Spleen (tissue), 11 donors: ENCODE results near the gene FAM117B. TPM values are rescaled to one million over a fixed set of nuclear protein-coding genes. Genes with fewer than 3 reads are reported as not detected.
"Not testable (repeated sequence)": the region's sequence is repeated elsewhere in the genome, so short reads cannot be mapped to it uniquely, and the experiment has no call there.

Experiments used
- DNase-seq: peaks from one replicate; pipeline ENCODE4 v3.0.0-alpha.2; 2020
- H3K27ac ChIP-seq, 8 donors: fragments of 200-600 bp; sonication (generic) in 7 of 8; 1 replicate in 4 of 8; 2 replicates in 4 of 8; pipeline versions ENCODE4 v1.5.0 to v1.8.0; 2016 to 2021; ENCODE audit warnings: inconsistent platforms in 4 of 8, mild to moderate bottlenecking in 4 of 8, moderate library complexity in 1 of 8
- H3K27me3 ChIP-seq, 7 donors: fragments of 200-600 bp; sonication (generic) in 6 of 7; replicated peaks in 1 of 7; 1 replicate in 4 of 7; 2 replicates in 3 of 7; pipeline versions ENCODE4 v1.5.0 to v1.8.0; 2016 to 2021; ENCODE audit warnings: inconsistent platforms in 3 of 7, mild to moderate bottlenecking in 1 of 7
- H3K36me3 ChIP-seq, 6 donors: fragments of 200-600 bp; sonication (generic) in 5 of 6; 1 replicate in 4 of 6; 2 replicates in 2 of 6; pipeline versions ENCODE4 v1.5.0 to v1.8.0; 2016 to 2021; ENCODE audit warnings: inconsistent platforms in 2 of 6
- H3K4me1 ChIP-seq, 6 donors: fragments of 200-600 bp; sonication (generic) in 5 of 6; 1 replicate in 3 of 6; 2 replicates in 3 of 6; pipeline versions ENCODE4 v1.5.0 to v1.8.0; 2016 to 2021; ENCODE audit warnings: inconsistent platforms in 3 of 6
- H3K4me3 ChIP-seq, 8 donors: fragments of 200-600 bp; sonication (generic) in 7 of 8; 1 replicate in 4 of 8; 2 replicates in 4 of 8; pipeline versions ENCODE4 v1.5.0 to v1.8.0; 2016 to 2021; ENCODE audit warnings: inconsistent platforms in 4 of 8, mild to moderate bottlenecking in 4 of 8, moderate library complexity in 2 of 8
- H3K9me3 ChIP-seq, 8 donors: fragments of 200-600 bp; sonication (generic) in 7 of 8; 1 replicate in 4 of 8; 2 replicates in 4 of 8; pipeline versions ENCODE4 v1.5.0 to v1.8.0; 2016 to 2021; ENCODE audit warnings: inconsistent platforms in 4 of 8
- CTCF ChIP-seq, 11 experiments: fragments of 200-600 bp in 7 of 11; fragments of 450-650 bp in 4 of 11; sonication (generic) in 4 of 11; IDR thresholded peaks in 8 of 11; conservative IDR thresholded peaks in 3 of 11; 1 replicate in 7 of 11; 2 replicates in 4 of 11; pipeline versions ENCODE4 v1.4.0 to v1.8.0; 2016 to 2021; ENCODE audit warnings: antibody characterized with exemption in 11 of 11, inconsistent platforms in 4 of 11, mild to moderate bottlenecking in 1 of 11
- POLR2A ChIP-seq, 3 donors: fragments of 450-650 bp; IDR thresholded peaks; one replicate each; pipeline ENCODE4 v1.5.1; 2017; ENCODE audit warnings: antibody characterized with exemption in 3 of 3, mild to moderate bottlenecking in 1 of 3
- POLR2AphosphoS5 ChIP-seq, 3 donors: sonication (generic); formaldehyde crosslinking; IDR thresholded peaks; one replicate each; pipeline ENCODE4 v1.5.1; 2017; ENCODE audit warnings: antibody characterized with exemption in 3 of 3
- WGBS, 5 donors: extraction: QIAGEN DNeasy Blood & Tissue Kit in 3 of 5; methylation state at CpG; one replicate each; pipeline versions ENCODE4 v1.1.5 to v1.1.7; 2013 to 2018; 5-methylcytosine and 5-hydroxymethylcytosine counted together
- intact Hi-C: fragments of 100-400 bp; cut with DNase I; formaldehyde crosslinking; loops from one replicate; pipeline ENCODE4 v1.15.0; 2023; ENCODE audit warnings: low total_unique reads
- polyA plus RNA-seq, 3 donors: library from polyadenylated mRNA; stranded (reverse); fragments of 200-250 nt; gene quantifications; one replicate each; pipeline ENCODE4 v1.2.1, GENCODE V29; 2013
- total RNA-seq, 7 donors: library from RNA; depleted of rRNA in 3 of 7; stranded (reverse); fragments of >200 nt in 3 of 7; fragmentation: NEBNext Ultra II Directional in 4 of 7; extraction: Animal tissue kit (Norgen Biotek cat#: 25700) in 4 of 7; gene quantifications; one replicate each; pipeline versions ENCODE4 v1.1.0 to v1.2.1, GENCODE V29; 2016 to 2021
- donor health status: healthy with polysubstance abuse.
- donor health status: DM: no; HTN: no; CAD: no; lungs with moderate emphysema.
- donor health status: DM: no; HTN: no; CAD: no.
- donor health status: Bipolar disorder and iron deficiency.
- donor health status: healthy.
- donor health status: DM: no; HTN: no; CAD: no.
- donor health status: DM: yes; HTN: yes; CAD: no.

Gene FAM117B
- total and polyA plus RNA-seq, 10 donors = 4.8 to 28.0 (median 15.1) TPM

GRCh38 chr2:202704248-202704647 is 69.5 kb downstream of the FAM117B start:
- Histone ChIP-seq H3K36me3 (no peaks in the 10 kb centered on the region), H3K4me1 (peaks cover 0 to 40% (median 5%) of the 10 kb centered on the region in 6 donors), H3K9me3 (no peaks in the 10 kb centered on the region), H3K27ac (no peak overlapping the region), H3K4me3 (no peak overlapping the region), H3K27me3 (no peaks in the 10 kb centered on the region)
- no peak for DNase-seq
- intact Hi-C loops = no loop called here
- TF ChIP-seq POLR2AphosphoS5 (IDR thresholded peaks at IDR 0.05) = no peak
- TF ChIP-seq POLR2A (IDR thresholded peaks at IDR 0.05) = no peak
- TF ChIP-seq CTCF (IDR thresholded peaks at IDR 0.05 in 8 of 11, conservative IDR thresholded peaks at IDR 0.05 in 3 of 11) = no peak

- 68 to 77% (median 75%) methylated on average over 4 of the region's 4 CpGs for WGBS, 5 donors
These were observed 70.8 kb downstream of the FAM117B start for GRCh38 chr2:202705446-202706020.

GRCh38 chr2:202714971-202715935 is 80.5 kb downstream of the FAM117B start:
- 93 to 99% (median 97%) methylated on average over 14 to 62 of the region's 64 CpGs for WGBS, 5 donors
- Histone ChIP-seq H3K9me3 (peaks cover 3 to 61% (median 49%) of the 10 kb centered on the region in 8 donors), H3K4me1 (peaks cover 0 to 24% (median 0%) of the 10 kb centered on the region in 6 donors)
- H3K4me3 ChIP-seq, H3K27ac ChIP-seq, H3K27me3 ChIP-seq, DNase-seq, H3K36me3 ChIP-seq, intact Hi-C loops: not testable (repeated sequence)

More at GRCh38 chr2:202705446-202706020, 70.8 kb downstream of the FAM117B start:
- H3K27ac ChIP-seq = no peak overlapping the region
- intact Hi-C loops = no loop called here
- DNase-seq = no peak
- no peaks in the 10 kb centered on the region for H3K9me3 ChIP-seq
- H3K36me3 ChIP-seq = no peaks in the 10 kb centered on the region
- H3K4me1 ChIP-seq = peaks cover 0 to 29% (median 0%) of the 10 kb centered on the region in 6 donors
- no peak overlapping the region for H3K4me3 ChIP-seq
- TF ChIP-seq POLR2AphosphoS5 (IDR thresholded peaks at IDR 0.05) = no peak
- no peak for TF ChIP-seq CTCF (IDR thresholded peaks at IDR 0.05 in 8 of 11, conservative IDR thresholded peaks at IDR 0.05 in 3 of 11)
- no peak for TF ChIP-seq POLR2A (IDR thresholded peaks at IDR 0.05)
- no peaks in the 10 kb centered on the region for H3K27me3 ChIP-seq

DNA sequence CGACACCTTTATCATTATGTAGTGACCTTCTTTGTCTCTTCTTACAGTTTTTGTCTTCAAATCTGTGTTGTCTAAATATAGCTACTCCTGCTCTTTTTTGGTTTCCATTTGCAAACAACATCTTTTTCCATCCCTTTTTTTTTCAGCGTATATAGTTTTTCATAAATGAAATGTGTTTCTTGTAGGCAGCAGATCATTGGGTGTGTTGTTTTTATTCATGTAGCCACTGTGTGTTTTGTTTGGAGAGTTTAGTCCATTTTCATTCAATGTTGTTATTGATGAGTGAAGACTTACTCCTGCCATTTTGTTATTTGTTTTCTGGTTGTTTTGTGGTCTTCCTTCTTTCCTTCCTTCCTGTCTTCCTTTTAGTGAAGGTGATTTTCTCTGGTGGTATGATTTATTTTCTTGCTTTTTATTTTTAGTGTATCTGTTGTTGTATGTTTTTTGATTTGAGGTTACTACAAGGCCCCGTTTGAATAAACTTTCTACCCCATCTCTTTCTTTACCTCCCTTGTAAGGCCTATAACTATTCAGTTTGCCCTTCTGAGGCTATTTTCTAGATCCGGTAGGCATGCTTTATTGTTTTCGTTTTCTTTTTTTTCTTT is 81.4 kb downstream of the FAM117B start:
- intact Hi-C loops = no loop called here
- Histone ChIP-seq H3K4me3 (no peak overlapping the region), H3K27ac (no peak overlapping the region), H3K36me3 (peaks cover 0 to 5% (median 0%) of the 10 kb centered on the region in 6 donors), H3K9me3 (peaks cover 3 to 58% (median 49%) of the 10 kb centered on the region in 8 donors), H3K27me3 (no peaks in the 10 kb centered on the region), H3K4me1 (peaks cover 0 to 24% (median 0%) of the 10 kb centered on the region in 6 donors)
- no peak for DNase-seq
- TF ChIP-seq CTCF (IDR thresholded peaks at IDR 0.05 in 8 of 11, conservative IDR thresholded peaks at IDR 0.05 in 3 of 11) (no peak), POLR2AphosphoS5 (IDR thresholded peaks at IDR 0.05) (no peak), POLR2A (IDR thresholded peaks at IDR 0.05) (no peak)
- 94 to 97% (median 96%) methylated on average over 5 of the region's 5 CpGs for WGBS, 5 donors
